Skin epidermis (tissue), 12 donors: ENCODE results near the gene MSI2.
A peak's percentile ranks its signal among the peaks of the same experiment; 100 is the strongest.

ENCODE experiments used
- H3K27ac ChIP-seq, 21 experiments: fragments of 200-600 bp; sonication (generic) in 11 of 21; one replicate each; pipeline ENCODE4 v1.5.0; 2020; ENCODE audit warnings: mild to moderate bottlenecking in 3 of 21, inconsistent platforms in 2 of 21, moderate library complexity in 2 of 21
- H3K4me3 ChIP-seq, 7 experiments: fragments of 200-600 bp; sonication (generic) in 2 of 7; one replicate each; pipeline ENCODE4 v1.5.0; 2020; ENCODE audit warnings: inconsistent platforms in 2 of 7, mild to moderate bottlenecking in 2 of 7, moderate library complexity in 1 of 7

MSI2 gene

DNA sequence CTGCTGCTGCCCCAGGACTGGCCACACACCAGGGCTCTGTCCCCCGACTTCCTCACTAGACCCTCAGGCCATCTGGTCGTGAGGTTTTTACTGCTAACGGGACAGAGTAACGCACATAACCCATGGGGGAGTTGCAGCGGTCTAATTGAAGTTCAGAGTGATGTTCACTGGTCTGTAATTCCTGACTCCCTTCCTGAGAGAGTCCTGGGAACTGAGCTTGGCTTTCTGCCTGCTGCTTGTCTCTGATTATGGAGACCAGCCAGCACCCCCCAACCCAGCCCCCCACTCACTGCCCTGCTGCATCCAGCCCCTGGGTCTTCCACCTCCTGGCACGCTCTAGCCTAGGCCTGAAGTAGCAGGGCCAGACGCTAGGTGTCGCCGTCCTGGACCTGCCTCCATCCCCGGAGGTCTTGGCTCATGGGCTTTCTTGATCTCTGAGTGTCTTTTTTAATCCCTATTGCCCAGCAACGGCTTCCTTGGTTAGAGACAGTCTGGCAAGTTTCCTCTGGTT, 295.8 kb downstream of the MSI2 start:
- Histone ChIP-seq H3K4me3 (no peak overlapping the region), H3K27ac (no peak overlapping the region)

DNA sequence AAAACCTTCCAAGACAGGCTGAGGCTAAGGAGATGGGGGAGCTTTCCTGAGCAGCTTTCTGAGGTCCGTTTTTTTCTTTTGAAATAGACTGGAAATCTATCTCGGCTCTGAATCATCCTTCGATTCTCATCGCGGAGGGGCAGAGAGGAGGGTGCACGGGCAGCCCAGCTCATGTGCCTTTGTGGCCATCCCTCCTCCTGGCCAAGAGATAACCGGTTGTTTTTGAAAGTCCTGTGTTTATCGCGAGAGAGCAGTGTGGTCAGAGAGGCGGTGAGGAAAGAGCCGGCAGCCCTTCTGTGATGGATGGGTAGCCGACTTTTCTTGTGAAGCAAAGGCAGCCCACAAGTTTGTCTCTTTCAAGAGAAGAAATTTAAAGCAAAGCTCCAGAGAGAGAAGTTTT, 297.2 kb downstream of the MSI2 start:
- no peak overlapping the region for H3K27ac ChIP-seq
- H3K4me3 ChIP-seq, result no peak overlapping the region

GRCh38 chr17:57553991-57554825, 297.9 kb downstream of the MSI2 start:
- Histone ChIP-seq H3K27ac (no peak overlapping the region), H3K4me3 (no peak overlapping the region)

GRCh38 chr17:57554826-57555635, 298.7 kb downstream of the MSI2 start:
- no peak overlapping the region for H3K27ac ChIP-seq
- no peak overlapping the region for H3K4me3 ChIP-seq

GRCh38 chr17:57555636-57556175, 299.4 kb downstream of the MSI2 start:
- Histone ChIP-seq H3K27ac (no peak overlapping the region), H3K4me3 (no peak overlapping the region)

DNA sequence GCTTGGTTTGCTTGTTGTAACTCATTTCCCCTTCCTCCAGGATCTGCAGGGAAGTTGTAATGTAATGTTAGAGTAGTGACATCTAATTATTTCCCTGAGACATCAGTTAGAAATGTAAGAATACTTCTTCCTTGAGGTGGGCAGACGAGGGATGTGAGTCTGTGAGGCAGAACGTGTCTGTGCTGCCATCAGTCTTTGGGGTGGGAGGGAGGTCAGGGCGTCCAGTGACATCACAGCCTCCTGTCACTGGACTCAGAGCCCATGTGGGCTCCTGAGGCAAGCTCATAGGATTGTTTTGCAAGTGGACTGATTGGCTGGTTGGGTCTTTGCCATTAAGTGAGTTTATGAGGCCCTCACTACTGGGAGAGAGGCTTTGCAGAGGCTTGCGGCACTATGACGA, 300.0 kb downstream of the MSI2 start:
- no peak overlapping the region for H3K4me3 ChIP-seq
- no peak overlapping the region for H3K27ac ChIP-seq

DNA sequence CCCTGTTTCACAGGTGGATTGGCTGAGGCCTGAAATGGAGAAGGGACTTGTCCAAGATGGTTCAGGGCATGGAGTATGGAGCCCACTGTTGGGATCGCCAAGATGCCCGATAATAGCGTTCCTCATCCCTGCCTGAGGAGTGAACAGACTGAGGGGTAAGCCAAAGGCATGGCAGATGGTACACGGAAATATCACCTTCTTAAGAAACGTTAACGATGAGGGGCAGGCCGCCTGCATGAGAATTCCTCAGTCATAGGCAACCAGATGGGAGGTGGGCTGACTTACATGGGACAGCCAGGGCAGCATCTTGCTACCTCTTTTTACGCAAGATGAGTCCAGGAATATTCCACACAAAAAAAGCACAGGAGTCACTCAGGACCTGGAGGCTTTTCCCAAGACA, 300.7 kb downstream of the MSI2 start:
- no peak overlapping the region for H3K27ac ChIP-seq

DNA sequence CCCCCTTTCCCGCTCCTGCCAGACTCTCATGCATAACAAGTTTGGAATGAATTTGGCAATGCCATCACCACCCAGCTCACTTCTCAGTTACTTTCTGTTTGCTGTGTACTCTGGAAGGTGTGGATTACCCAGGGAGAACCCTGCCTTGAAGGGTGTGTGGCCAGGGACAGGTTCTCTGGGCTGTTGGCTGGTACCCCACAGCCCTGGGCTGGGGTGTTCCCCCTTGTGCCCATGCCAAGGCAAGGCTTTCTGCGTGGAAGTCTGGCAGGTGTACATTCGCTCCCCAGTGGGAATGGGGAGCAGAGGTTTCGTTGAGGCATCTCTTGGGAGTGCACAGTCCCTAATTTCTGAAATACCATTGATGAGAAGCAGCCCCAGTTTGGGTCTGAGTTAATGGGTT, 301.1 kb downstream of the MSI2 start:
- Histone ChIP-seq H3K27ac (no peak overlapping the region), H3K4me3 (no peak overlapping the region)

More for the DNA sequence above, 300.7 kb downstream of the MSI2 start:
- no peak overlapping the region for H3K4me3 ChIP-seq

DNA sequence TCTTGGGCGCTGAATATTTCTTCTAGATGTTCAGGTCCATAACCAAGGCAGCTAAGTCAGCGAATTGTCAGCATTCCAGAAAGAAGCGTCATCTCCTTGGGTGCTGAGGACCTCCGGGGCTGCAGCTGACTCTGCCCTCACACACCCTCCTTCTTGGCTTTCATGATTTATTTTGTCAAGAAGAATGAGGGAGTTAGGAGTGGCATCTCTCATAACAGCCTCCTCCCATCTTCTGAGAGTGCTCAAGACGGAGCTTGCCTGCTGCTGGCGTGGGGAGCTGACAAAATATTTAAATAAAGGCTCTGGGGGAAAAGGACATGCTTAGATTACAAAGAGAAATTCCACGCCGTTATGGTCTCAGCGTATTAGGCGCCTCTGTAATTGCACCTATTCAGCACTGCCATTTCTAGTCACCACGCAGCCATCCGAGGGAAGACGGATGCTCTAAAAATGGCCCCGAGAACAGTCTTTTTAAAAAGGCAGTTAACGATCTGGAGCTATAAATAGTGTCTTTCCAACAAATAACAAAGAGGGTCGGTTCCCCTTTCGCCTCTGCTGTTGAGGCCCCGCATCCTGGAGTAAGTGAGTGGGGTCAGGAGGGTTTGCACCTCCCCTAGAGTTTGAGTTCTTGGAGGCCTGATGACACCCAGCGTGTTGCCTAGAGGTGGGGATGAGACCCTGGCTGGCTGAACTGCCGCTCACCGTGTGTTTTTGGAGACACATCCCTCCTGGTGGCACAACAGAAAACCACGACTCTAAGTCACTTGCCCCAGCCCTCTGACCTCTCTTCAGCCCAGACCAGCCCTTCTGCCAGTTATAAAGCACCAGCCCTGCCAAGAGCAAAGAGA, 301.7 kb downstream of the MSI2 start:
- no peak overlapping the region for H3K4me3 ChIP-seq
- peak overlapping the region in 1 of 21 experiments; percentile 7 for H3K27ac ChIP-seq

- Histone ChIP-seq H3K27ac (no peak overlapping the region), H3K4me3 (no peak overlapping the region)
These were observed 302.9 kb downstream of the MSI2 start for GRCh38 chr17:57559226-57559625.

DNA sequence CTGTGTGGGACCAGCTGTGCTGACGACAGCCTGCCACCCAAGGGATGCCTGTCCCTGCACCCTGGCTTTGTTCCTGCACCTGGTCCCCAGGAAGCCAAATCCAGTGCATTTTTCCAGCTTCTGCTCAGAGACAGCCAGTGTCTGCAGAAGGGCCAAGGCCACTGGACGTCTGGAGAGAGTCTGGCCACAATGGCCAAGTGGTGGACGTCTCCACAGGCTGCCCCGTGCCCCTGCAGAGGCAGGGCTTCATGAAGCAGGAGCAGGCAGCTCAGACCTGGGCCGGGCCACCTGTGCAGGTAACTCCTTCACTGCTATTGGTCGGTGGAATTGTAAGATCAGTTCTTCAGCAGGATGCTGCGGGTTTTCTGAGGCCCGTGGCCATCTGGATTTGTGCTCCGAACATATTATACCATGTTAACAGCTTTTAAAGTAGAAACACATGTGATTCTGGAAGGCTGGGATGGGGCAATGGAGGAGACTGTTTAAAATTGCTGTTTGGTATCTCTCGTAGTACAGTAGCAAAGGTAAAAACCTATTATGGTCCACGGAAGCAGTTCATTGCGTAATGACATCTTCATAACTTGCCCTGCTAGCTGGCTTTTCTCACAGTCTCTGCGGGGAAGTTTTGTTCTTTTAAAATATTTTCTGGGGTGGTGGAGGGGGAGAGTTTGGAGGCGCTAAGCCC, 303.5 kb downstream of the MSI2 start:
- no peak overlapping the region for H3K4me3 ChIP-seq
- no peak overlapping the region for H3K27ac ChIP-seq

- no peak overlapping the region for H3K4me3 ChIP-seq
- no peak overlapping the region for H3K27ac ChIP-seq
These were observed 304.0 kb downstream of the MSI2 start for GRCh38 chr17:57560319-57560705.

GRCh38 chr17:57561072-57561861, 304.9 kb downstream of the MSI2 start:
- no peak overlapping the region for H3K4me3 ChIP-seq
- H3K27ac ChIP-seq, result no peak overlapping the region

DNA sequence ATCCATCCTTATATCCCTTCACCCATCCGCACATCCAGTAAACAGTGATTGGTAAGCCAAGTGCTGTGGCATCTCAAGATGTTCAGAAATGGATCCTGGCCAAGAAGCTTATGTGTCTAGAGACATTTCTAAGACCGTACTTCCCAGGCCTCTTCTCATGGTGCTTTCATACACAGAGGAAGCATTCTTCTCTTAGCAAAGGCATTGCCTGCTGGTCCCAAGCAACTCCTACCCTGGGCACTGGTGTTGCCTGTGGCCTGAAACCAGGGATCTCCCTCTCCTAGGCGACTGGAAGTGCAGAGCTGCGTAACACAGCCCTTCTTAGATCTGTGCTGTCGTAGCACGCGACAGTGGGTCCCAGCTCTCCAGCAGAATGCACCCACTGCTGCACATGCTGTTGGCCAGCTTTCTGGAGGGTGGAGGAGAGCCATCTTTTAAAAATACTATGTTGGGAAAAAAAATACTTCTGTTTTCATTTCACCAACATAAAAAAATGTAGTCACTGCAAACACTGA, 305.9 kb downstream of the MSI2 start:
- Histone ChIP-seq H3K27ac (no peak overlapping the region), H3K4me3 (no peak overlapping the region)

DNA sequence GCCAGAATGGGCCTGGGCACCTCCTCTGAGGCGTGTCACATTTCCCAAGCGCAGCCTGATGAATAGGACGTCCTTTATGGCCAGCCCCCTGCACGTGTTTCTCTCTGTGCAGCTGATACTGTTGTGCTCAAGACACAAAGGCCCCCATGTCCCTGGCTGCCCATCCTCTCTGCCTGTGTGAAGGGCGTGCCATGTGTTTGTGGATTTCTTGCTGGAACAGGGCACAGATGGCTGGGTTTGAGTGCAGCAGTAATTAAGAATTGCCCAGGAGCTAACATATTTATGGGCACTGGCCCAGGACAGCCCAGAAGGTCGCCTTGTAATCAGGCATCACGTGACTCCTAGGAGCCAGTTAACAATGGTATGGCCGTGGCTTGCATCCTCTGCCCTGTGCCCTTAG, 307.6 kb downstream of the MSI2 start:
- no peak overlapping the region for H3K4me3 ChIP-seq
- no peak overlapping the region for H3K27ac ChIP-seq

DNA sequence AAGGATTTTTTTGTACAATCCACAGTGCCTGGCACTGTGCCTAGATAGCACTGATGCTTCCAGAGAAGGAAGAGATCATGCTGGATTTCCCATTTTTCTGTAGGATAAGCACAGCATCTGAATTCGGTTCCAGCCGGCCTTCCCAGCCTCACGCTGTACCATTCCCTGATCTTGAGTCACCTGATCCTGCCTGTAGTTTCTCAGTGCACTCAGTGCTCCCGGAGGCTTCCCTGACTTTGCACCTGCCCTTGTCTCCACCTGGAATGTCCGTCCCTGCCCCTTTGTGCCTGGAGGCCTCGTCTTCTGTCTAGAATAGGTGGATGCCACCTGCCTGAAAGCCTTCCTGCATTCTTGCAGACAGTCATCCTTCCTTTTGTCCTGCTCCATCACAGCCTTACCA, 308.9 kb downstream of the MSI2 start:
- Histone ChIP-seq H3K27ac (no peak overlapping the region), H3K4me3 (no peak overlapping the region)

DNA sequence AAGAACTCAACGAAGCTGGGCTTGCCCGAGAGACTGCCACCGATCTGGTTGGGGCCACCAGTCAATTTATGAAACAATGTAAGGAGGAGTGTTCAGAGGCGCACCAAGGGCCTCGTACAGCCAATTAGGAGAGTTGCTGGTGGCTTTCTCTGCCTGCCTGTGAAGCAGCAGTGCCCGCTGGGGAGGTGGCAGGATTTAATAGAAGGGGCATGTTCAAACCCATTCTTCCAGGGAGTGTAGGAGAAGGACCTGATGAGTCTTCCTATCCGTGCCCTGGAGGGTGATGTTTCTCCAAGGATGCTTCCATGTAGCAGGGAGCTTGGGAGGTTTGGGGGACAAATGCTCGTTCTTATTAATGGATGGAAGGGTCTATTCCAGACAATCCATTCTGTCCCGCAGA, 310.4 kb downstream of the MSI2 start:
- Histone ChIP-seq H3K27ac (no peak overlapping the region), H3K4me3 (no peak overlapping the region)

DNA sequence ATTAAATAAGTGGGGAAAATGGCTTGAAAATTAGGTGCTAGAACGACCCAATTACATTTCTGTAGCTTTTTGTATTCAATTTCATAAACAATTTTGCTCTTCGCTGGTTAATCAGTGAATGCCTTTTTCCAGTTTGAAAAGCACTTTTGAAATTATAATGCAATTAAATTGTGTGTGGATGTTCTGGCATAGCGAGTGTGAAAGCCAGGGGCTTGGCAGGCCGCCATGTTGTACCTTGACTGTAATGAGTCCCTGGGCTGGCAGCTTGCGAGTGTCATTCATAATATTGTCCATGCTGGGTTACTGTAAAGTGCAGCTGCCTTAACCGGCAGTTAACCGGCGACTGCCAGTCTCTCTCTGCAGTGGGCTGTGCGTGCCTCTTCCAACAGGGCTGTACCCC, 310.9 kb downstream of the MSI2 start:
- no peak overlapping the region for H3K27ac ChIP-seq
- H3K4me3 ChIP-seq, result no peak overlapping the region
